ENCODE data around the gene NLRP11. TPM values are rescaled to one million over a fixed set of nuclear protein-coding genes. Genes with fewer than 3 reads are reported as not detected.

NLRP11 gene
- total RNA-seq = not detected in 2 replicates

DNA sequence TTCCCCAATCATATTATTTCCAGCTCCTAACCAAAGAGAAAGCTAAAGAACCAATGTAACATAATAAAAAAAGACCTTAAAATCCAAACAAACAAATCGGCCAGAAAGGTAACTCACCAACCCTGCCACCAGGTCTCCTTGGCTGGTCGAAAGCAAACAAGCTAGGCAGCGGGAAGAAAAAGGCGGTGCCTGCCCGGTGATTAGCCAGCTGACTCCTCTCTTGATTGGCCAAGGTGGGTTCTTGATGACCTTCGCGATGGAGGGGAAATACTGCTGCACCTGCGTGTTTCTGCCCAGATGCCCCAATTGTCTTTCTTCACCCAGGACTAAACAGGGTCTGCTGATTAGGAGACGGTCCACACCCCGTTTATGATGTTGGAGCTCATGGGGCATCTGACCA is at the start of gene NLRP11:
NLRP11 (minus strand) TSS at position 154 of the 400 bp plus-strand sequence. CDS start 13,825 bp downstream, outside the sequence.
- DNase-seq (ENCODE audit: low spot score) = no peak
- H3K4me3 Mint-ChIP-seq = no peak within 1 kb of the TSS
- no peaks in the 10 kb centered on the region for H3K36me3 Mint-ChIP-seq (ENCODE audit: low read depth)
- no peak within 1 kb of the TSS for H3K27ac Mint-ChIP-seq
- peaks cover 33% of the 10 kb centered on the region for H3K9me3 Mint-ChIP-seq
- no peaks in the 10 kb centered on the region for H3K4me1 Mint-ChIP-seq (ENCODE audit: low read depth)
- H3K27me3 Mint-ChIP-seq (ENCODE audit: insufficient read depth) = no peaks in the 10 kb centered on the region
- intact Hi-C loops (cut with micrococcal nuclease) = no loop called here

DNA sequence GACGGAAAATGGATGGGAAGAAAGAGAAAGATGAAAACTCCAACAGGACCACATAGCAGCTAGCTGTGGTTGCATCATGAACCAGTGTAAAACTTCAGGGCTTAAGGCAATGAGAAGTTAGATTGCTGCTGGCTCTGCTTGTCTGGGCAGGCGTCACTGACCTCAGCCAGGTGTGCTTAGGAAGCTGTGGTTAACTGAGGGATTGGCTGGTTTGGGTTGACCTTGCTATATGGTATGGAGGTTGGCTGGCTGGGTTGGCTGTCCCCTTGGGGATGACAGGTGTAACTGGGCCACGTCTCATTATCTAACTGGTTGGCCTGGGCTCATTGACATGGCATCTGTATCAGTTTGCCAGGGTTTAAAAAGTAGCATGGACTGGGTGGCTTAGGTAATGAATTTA is 45.4 kb upstream of the NLRP11 start:
- no peak overlapping the region for H3K4me3 Mint-ChIP-seq
- intact Hi-C loops (cut with micrococcal nuclease) = no loop called here
- H3K9me3 Mint-ChIP-seq = peaks cover 57% of the 10 kb centered on the region
- no peak for DNase-seq (ENCODE audit: low spot score)
- H3K27me3 Mint-ChIP-seq (ENCODE audit: insufficient read depth) = no peaks in the 10 kb centered on the region
- H3K27ac Mint-ChIP-seq = no peak overlapping the region
- H3K36me3 Mint-ChIP-seq (ENCODE audit: low read depth) = no peaks in the 10 kb centered on the region
- no peaks in the 10 kb centered on the region for H3K4me1 Mint-ChIP-seq (ENCODE audit: low read depth)

DNA sequence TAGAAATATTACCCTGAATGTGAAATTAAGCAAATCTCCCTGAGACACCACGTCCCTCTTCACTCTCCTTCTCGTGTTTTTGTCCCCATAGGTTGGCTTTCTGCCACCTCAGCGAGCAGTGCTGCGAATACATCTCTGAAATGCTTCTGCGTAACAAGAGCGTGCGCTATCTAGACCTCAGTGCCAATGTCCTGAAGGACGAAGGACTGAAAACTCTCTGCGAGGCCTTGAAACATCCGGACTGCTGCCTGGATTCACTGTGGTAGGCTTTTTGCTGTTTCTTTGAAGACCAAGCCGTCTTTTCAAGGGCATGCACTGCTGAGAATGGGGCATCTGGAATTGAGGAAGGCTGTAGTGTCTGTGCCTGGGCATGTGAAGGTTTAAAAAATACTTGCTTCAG is 38.9 kb upstream of the NLRP11 start:
- Mint-ChIP-seq H3K4me1 (ENCODE audit: low read depth) (no peaks in the 10 kb centered on the region), H3K27me3 (ENCODE audit: insufficient read depth) (no peaks in the 10 kb centered on the region), H3K9me3 (peaks cover 52% of the 10 kb centered on the region), H3K27ac (no peak overlapping the region), H3K36me3 (ENCODE audit: low read depth) (no peaks in the 10 kb centered on the region), H3K4me3 (no peak overlapping the region)
- no peak for DNase-seq (ENCODE audit: low spot score)
- intact Hi-C loops (cut with micrococcal nuclease) = no loop called here

DNA sequence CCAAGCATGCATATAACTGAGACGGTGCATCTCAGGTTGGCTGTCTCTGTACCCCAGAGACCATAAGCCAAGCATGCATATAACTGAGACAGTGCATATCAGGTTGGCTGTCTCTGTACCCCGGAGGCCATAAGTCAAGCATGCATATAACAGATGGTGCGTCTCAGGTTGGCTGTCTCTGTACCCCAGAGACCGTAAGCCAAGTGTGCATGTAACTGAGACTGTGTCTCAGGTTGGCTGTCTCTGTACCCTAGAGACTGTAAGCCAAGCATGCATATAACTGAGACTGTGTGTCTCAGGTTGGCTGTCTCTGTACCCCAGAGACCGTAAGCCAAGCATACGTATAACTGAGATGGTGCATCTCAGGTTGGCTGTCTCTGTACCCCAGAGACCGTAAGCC is 35.3 kb upstream of the NLRP11 start:
- intact Hi-C loops (cut with micrococcal nuclease) = no loop called here
- DNase-seq (ENCODE audit: low spot score) = no peak
- Mint-ChIP-seq H3K4me3 (no peak overlapping the region), H3K36me3 (ENCODE audit: low read depth) (no peaks in the 10 kb centered on the region), H3K27ac (no peak overlapping the region), H3K27me3 (ENCODE audit: insufficient read depth) (no peaks in the 10 kb centered on the region), H3K4me1 (ENCODE audit: low read depth) (no peaks in the 10 kb centered on the region), H3K9me3 (peaks cover 64% of the 10 kb centered on the region)

DNA sequence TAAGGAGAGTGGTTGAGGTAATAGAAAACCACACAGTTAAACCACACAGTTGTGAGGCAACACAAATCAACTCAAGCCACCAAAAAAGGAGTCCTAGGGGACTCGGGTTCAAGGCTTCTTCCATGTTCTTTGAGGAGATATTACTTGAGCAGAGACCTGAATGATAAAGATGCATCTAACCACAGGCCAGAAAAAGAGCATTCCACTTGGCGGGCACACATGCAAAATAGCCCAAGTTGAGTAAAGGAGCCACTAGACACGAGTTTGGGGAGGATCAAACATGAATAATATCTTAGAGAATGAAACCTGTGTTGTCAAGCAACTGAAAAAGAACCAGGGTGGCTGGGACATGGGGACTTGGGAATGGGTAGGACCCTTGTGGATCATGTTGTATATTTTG is 34.7 kb upstream of the NLRP11 start:
- intact Hi-C loops (cut with micrococcal nuclease) = no loop called here
- Mint-ChIP-seq H3K9me3 (peaks cover 70% of the 10 kb centered on the region), H3K36me3 (ENCODE audit: low read depth) (no peaks in the 10 kb centered on the region), H3K27ac (no peak overlapping the region), H3K4me3 (no peak overlapping the region), H3K4me1 (ENCODE audit: low read depth) (no peaks in the 10 kb centered on the region), H3K27me3 (ENCODE audit: insufficient read depth) (no peaks in the 10 kb centered on the region)
- no peak for DNase-seq (ENCODE audit: low spot score)

DNA sequence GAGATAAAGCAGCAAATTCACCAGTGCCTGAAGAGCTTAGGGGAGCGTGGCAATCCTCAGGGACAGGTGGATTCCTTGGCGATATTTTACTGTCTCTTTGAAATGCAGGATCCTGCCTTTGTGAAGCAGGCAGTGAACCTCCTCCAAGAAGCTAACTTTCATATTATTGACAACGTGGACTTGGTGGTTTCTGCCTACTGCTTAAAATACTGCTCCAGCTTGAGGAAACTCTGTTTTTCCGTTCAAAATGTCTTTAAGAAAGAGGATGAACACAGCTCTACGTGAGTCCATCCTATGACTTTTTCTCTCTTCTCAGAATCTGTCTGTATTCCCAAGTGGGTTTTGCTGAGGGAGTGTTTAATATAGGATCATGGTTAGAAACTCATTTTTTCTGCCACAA is 27.2 kb upstream of the NLRP11 start:
- Mint-ChIP-seq H3K27ac (no peak overlapping the region), H3K27me3 (ENCODE audit: insufficient read depth) (no peaks in the 10 kb centered on the region), H3K36me3 (ENCODE audit: low read depth) (no peaks in the 10 kb centered on the region), H3K4me3 (no peak overlapping the region), H3K9me3 (peaks cover 57% of the 10 kb centered on the region), H3K4me1 (ENCODE audit: low read depth) (no peaks in the 10 kb centered on the region)
- DNase-seq (ENCODE audit: low spot score) = no peak
- intact Hi-C loops (cut with micrococcal nuclease) = no loop called here

DNA sequence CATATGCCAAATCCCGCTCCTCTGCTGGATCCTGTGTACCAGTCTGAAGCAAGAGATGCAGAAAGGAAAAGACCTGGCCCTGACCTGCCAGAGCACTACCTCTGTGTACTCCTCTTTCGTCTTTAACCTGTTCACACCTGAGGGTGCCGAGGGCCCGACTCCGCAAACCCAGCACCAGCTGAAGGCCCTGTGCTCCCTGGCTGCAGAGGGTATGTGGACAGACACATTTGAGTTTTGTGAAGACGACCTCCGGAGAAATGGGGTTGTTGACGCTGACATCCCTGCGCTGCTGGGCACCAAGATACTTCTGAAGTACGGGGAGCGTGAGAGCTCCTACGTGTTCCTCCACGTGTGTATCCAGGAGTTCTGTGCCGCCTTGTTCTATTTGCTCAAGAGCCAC is 26.6 kb upstream of the NLRP11 start:
- Mint-ChIP-seq H3K4me1 (ENCODE audit: low read depth) (no peaks in the 10 kb centered on the region), H3K27me3 (ENCODE audit: insufficient read depth) (no peaks in the 10 kb centered on the region), H3K36me3 (ENCODE audit: low read depth) (no peaks in the 10 kb centered on the region), H3K4me3 (no peak overlapping the region), H3K9me3 (peaks cover 57% of the 10 kb centered on the region), H3K27ac (no peak overlapping the region)
- intact Hi-C loops (cut with micrococcal nuclease) = no loop called here
- no peak for DNase-seq (ENCODE audit: low spot score)

DNA sequence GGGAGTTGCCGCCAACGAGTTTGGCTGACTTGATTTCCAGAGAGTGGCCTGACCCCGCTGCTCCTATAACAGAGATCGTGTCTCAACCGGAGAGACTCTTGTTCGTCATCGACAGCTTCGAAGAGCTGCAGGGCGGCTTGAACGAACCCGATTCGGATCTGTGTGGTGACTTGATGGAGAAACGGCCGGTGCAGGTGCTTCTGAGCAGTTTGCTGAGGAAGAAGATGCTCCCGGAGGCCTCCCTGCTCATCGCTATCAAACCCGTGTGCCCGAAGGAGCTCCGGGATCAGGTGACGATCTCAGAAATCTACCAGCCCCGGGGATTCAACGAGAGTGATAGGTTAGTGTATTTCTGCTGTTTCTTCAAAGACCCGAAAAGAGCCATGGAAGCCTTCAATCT is 26.2 kb upstream of the NLRP11 start:
- intact Hi-C loops (cut with micrococcal nuclease) = no loop called here
- Mint-ChIP-seq H3K36me3 (ENCODE audit: low read depth) (no peaks in the 10 kb centered on the region), H3K4me1 (ENCODE audit: low read depth) (no peaks in the 10 kb centered on the region), H3K27me3 (ENCODE audit: insufficient read depth) (no peaks in the 10 kb centered on the region), H3K4me3 (no peak overlapping the region), H3K9me3 (peaks cover 56% of the 10 kb centered on the region), H3K27ac (no peak overlapping the region)
- DNase-seq (ENCODE audit: low spot score) = no peak

DNA sequence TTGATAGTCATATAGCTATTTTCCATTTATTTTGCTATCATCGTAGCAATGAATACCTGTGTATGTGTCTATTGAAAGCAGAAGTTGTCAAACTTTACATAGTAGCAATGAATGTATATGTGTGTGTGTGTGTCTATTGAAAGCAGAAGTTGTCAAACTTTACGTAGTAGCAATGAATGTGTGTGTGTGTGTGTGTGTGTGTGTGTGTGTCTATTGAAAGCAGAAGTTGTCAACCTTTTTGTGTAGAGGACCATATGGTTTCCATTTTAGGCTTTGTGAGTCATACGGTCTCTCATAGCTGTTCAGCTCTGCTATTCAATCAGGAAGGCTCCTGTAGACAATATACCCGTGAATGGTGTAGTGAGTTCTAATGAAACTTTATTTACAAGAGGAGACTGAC is 25.4 kb upstream of the NLRP11 start:
- H3K4me3 Mint-ChIP-seq = no peak overlapping the region
- no peaks in the 10 kb centered on the region for H3K4me1 Mint-ChIP-seq (ENCODE audit: low read depth)
- no peaks in the 10 kb centered on the region for H3K36me3 Mint-ChIP-seq (ENCODE audit: low read depth)
- DNase-seq (ENCODE audit: low spot score) = no peak
- intact Hi-C loops (cut with micrococcal nuclease) = no loop called here
- H3K27ac Mint-ChIP-seq = no peak overlapping the region
- peaks cover 54% of the 10 kb centered on the region for H3K9me3 Mint-ChIP-seq
- no peaks in the 10 kb centered on the region for H3K27me3 Mint-ChIP-seq (ENCODE audit: insufficient read depth)

DNA sequence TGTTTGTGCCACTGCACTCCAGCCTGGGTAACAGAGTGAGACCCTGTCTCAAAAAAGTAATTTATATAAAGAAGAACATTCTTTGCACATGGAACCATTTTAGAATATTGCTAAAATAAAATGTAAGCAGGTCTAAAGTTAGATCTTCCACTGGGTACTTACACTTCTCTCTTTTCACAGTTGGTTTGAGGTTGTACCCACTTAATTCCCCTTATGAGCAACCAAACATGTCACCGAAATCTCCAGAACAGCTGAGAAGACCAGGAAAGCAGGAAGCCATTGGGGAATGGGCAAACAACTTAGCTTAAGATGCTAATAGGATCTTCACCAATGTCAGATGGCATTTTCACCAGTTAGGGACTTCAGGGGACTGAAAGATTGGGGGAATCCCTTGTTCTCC is 23.4 kb upstream of the NLRP11 start:
- Mint-ChIP-seq H3K27ac (no peak overlapping the region), H3K9me3 (peaks cover 49% of the 10 kb centered on the region), H3K27me3 (ENCODE audit: insufficient read depth) (no peaks in the 10 kb centered on the region), H3K4me1 (ENCODE audit: low read depth) (no peaks in the 10 kb centered on the region), H3K4me3 (no peak overlapping the region), H3K36me3 (ENCODE audit: low read depth) (no peaks in the 10 kb centered on the region)
- no peak for DNase-seq (ENCODE audit: low spot score)
- intact Hi-C loops (cut with micrococcal nuclease) = no loop called here

DNA sequence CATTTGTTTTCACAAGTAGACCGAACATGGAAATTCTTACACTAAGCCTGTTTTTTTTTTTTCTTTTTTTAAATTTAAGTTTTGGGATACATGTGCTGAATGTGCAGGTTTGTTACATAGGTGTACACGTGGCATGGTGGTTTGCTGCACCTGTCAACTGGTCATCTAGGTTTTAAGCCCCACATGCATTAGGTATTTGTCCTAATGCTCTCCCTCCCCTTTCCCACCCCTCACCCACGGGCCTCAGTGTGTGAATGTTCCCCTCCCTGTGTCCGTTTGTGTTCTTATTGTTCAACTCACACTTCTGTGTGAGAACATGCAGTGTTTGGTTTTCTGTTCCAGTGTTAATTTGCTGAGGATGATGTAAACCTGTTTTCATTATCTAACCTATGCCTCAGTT is 7.1 kb upstream of the NLRP11 start:
- H3K36me3 Mint-ChIP-seq (ENCODE audit: low read depth) = no peaks in the 10 kb centered on the region
- H3K27me3 Mint-ChIP-seq (ENCODE audit: insufficient read depth) = no peaks in the 10 kb centered on the region
- H3K4me1 Mint-ChIP-seq (ENCODE audit: low read depth) = no peaks in the 10 kb centered on the region
- H3K9me3 Mint-ChIP-seq = peaks cover 39% of the 10 kb centered on the region
- intact Hi-C loops (cut with micrococcal nuclease) = no loop called here
- H3K4me3 Mint-ChIP-seq = no peak overlapping the region
- no peak for DNase-seq (ENCODE audit: low spot score)
- no peak overlapping the region for H3K27ac Mint-ChIP-seq

DNA sequence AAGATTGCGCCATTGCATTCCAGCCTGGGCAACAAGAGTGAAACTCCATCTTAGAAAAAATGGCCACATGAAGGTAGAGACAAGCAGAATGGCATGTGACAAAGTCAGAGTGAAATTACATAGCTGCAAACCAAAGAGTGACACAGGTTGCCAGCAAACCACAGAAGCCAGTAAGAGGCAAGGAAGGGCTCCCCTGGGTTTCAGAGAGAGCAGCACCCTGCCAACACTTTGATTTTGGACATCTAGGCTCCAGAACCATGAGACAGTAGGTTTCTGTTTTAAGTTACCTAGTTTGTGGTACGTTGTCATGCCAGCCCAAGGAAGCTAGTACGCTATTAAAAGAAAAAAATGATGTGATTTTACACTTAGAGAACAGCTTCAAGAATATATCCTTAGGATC is 6.5 kb upstream of the NLRP11 start:
- Mint-ChIP-seq H3K36me3 (ENCODE audit: low read depth) (no peaks in the 10 kb centered on the region), H3K27ac (no peak overlapping the region), H3K27me3 (ENCODE audit: insufficient read depth) (no peaks in the 10 kb centered on the region), H3K9me3 (peaks cover 36% of the 10 kb centered on the region), H3K4me3 (no peak overlapping the region), H3K4me1 (ENCODE audit: low read depth) (no peaks in the 10 kb centered on the region)
- no peak for DNase-seq (ENCODE audit: low spot score)
- intact Hi-C loops (cut with micrococcal nuclease) = no loop called here

DNA sequence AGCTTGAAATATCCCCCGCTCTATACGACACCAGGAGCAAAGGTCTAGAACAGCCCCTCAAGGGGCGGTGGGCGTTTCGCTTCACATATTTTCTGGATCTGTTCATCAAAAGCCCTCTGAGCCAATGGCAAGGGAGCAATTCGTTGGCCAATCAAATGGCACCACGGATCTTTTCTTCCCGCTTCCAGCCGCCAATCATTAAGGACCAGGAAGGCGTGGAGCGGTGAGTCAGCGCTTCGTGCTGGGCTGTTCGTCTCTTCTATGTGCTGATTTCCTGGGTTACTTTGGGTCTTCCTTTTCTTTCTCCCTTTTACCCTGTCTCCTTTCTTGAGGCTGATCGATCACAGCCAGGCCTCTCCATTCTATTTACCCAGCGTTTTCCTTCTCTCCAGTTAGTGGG is 4.5 kb upstream of the NLRP11 start, which contains the start of gene NLRP4:
NLRP4 (plus strand) TSS at position 201 of the 400 bp plus-strand sequence. CDS start 15,541 bp downstream, outside the sequence.
- intact Hi-C loops (cut with micrococcal nuclease) = no loop called here
- H3K4me1 Mint-ChIP-seq (ENCODE audit: low read depth) = no peaks in the 10 kb centered on the region
- no peaks in the 10 kb centered on the region for H3K36me3 Mint-ChIP-seq (ENCODE audit: low read depth)
- H3K27me3 Mint-ChIP-seq (ENCODE audit: insufficient read depth) = no peaks in the 10 kb centered on the region
- no peak for DNase-seq (ENCODE audit: low spot score)
- H3K9me3 Mint-ChIP-seq = peaks cover 33% of the 10 kb centered on the region
- H3K4me3 Mint-ChIP-seq = no peak within 1 kb of the TSS
- H3K27ac Mint-ChIP-seq = no peak within 1 kb of the TSS

DNA sequence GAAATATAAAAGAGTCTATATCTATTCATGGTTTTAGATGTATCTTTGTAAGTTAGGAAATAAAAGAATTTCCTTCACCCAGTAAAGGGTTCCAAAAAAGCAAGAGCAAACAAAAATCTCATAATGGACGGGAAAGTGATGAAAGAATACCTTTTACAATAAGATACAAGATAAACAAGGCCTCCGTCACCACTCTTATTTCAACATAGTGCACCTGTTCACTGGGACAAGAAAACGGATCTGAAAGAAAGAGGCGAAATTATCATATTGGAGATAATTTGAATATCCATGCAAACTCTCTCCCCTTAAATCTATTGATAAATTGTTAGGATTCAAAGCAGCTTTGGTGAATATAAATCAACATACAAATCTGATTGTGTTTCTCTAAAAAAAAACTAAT is 877 bp upstream of the NLRP11 start:
- peaks cover 35% of the 10 kb centered on the region for H3K9me3 Mint-ChIP-seq
- H3K27me3 Mint-ChIP-seq (ENCODE audit: insufficient read depth) = no peaks in the 10 kb centered on the region
- H3K27ac Mint-ChIP-seq = no peak overlapping the region
- no peak overlapping the region for H3K4me3 Mint-ChIP-seq
- H3K4me1 Mint-ChIP-seq (ENCODE audit: low read depth) = no peaks in the 10 kb centered on the region
- no peak for DNase-seq (ENCODE audit: low spot score)
- intact Hi-C loops (cut with micrococcal nuclease) = no loop called here
- no peaks in the 10 kb centered on the region for H3K36me3 Mint-ChIP-seq (ENCODE audit: low read depth)

All from activated T-helper 1 cell treated with anti-CD3 and anti-CD28 coated beads, Interleukin-12 subunit alpha, Interleukin-12 subunit beta, Interleukin-2, Interleukin-4 antibody, amounts not matched to agents 30 ng/mL and 10 ng/mL and 1 ng/mL, durations not matched to agents 14 hours and 24 hours and 36 hours (primary cell).